PC-3 (cell line): ENCODE results near the gene SLC26A11.

Experiments used
- EZH2phosphoT487 ChIP-seq: fragments of 300-600 bp; sonication (generic); IDR thresholded peaks from 2 replicates; pipeline ENCODE4 v1.6.1; 2018; ENCODE audit warnings: mild to moderate bottlenecking, antibody characterized with exemption, low read length, borderline replicate concordance
- TF ChIP-seq, protein P1 (sequence below): fragments of 300-600 bp; sonication (generic); conservative IDR thresholded peaks from 2 replicates; pipeline ENCODE4 v1.5.1; 2017; ENCODE audit warnings: antibody characterized with exemption, low read depth, mild to moderate bottlenecking, low read length

DNA sequence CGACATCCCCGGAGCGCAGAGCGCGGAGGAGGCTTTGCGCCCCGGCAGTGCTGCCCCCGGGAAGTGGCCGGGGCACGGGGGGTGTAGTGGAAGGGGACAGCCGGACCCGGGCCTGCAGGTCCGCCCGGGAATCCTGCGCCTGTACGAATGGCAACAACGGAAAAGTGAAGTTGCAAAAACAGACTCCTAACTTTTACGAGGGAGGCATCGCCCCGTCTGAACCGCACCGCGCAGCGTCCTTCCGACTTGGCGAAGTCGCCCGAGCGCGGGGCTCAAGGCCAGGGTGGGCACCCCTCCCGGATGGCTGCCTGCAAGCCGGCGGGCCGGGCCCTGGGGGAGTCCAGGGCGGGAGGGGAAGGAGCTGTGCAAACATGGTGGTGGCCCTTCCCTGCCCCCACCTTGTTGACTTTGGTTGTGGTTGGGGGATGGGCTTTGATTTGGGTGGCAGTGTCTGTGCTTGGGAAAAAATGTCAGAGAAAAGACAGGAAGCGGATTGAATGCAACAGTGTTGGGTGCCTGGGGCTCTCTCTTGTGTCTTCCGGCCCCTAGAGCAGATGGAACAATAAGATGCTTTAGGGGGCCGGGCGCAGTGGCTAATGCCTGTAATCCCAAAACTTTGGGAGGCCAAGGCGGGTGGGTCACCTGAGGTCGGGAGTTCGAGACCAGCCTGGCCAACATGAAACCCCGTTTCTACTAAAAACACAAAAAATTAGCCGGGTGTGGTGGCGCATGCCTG, 41.1 kb downstream of the SLC26A11 start:
- TF ChIP-seq, protein P1, sequence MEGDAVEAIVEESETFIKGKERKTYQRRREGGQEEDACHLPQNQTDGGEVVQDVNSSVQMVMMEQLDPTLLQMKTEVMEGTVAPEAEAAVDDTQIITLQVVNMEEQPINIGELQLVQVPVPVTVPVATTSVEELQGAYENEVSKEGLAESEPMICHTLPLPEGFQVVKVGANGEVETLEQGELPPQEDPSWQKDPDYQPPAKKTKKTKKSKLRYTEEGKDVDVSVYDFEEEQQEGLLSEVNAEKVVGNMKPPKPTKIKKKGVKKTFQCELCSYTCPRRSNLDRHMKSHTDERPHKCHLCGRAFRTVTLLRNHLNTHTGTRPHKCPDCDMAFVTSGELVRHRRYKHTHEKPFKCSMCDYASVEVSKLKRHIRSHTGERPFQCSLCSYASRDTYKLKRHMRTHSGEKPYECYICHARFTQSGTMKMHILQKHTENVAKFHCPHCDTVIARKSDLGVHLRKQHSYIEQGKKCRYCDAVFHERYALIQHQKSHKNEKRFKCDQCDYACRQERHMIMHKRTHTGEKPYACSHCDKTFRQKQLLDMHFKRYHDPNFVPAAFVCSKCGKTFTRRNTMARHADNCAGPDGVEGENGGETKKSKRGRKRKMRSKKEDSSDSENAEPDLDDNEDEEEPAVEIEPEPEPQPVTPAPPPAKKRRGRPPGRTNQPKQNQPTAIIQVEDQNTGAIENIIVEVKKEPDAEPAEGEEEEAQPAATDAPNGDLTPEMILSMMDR: no peak
- no peak for TF ChIP-seq EZH2phosphoT487
